ENCODE data around the gene DOCK1.

DOCK1 gene

GRCh38 chr10:126949161-126949503, 43.9 kb downstream of the DOCK1 start:
- TF ChIP-seq CTCF (IDR thresholded peaks at IDR 0.05; ENCODE audit: control insufficient read depth, extremely low read depth, insufficient read depth) = no peak
- DNase-seq (ENCODE audit: low read depth) = no peak
- no peak overlapping the region for H3K4me3 ChIP-seq (ENCODE audit: low read depth, low read length)

DNA sequence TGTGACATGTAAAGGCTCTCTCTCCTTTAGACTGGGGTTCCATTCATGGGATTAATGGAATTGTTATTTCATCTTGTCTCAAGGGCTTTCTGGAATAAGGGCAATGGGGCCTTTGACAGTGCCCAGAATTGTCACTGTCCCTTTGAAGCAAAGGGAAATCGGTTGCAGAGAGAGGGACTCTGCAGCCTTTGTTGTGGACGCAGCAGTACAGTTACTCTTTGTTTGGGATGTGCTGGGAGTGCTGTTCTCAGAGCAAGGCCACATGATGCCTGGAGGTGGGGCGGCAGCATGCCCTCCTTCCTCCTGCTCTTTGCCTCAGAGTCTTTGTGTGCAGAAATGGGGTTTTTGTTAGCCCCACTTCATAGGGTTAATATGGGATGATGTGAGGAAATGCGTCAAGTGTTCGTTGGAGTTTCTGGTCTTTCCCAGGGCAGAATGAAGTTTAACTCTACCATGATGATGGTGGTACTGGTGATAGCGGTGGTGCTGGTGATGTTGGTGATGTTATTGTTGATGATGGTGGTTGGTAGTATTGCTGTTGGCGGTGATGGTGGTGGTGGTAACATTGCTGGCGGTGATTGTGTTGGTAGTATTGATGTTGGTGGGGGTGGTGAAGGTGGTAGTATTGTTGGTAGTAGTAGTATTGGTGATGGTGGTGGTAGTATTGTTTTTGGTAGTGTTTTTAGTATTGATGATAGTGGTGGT, 45.3 kb downstream of the DOCK1 start:
- H3K4me3 ChIP-seq (ENCODE audit: low read depth, low read length) = no peak overlapping the region
- no peak for TF ChIP-seq CTCF (IDR thresholded peaks at IDR 0.05; ENCODE audit: control insufficient read depth, extremely low read depth, insufficient read depth)

GRCh38 chr10:126953886-126954285, 48.7 kb downstream of the DOCK1 start:
- no peak for TF ChIP-seq CTCF (IDR thresholded peaks at IDR 0.05; ENCODE audit: control insufficient read depth, extremely low read depth, insufficient read depth)
- no peak for DNase-seq (ENCODE audit: low read depth)
- H3K4me3 ChIP-seq (ENCODE audit: low read depth, low read length) = no peak overlapping the region

More for the DNA sequence above, 45.3 kb downstream of the DOCK1 start:
- no peak for DNase-seq (ENCODE audit: low read depth)

DNA sequence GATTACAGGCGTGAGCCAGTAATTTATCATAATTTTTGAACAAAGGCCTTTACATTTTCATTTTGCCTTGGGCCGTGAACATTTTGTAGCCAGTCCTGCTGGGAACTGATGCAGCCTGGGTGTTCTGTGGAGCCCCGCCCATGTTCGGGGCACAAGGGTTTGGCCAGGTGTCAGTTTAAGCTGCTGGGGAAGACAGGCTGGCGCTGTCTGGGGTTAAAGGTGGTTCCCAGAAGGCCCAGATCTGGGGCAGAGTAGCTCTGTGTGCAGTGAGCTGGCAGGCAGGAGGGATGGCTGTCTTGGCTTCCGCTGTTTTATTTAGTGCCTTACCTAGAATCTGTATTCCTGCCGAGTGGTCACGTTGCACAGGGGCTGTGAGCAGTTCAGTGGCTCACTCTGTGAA, 50.2 kb downstream of the DOCK1 start:
- H3K4me3 ChIP-seq (ENCODE audit: low read depth, low read length) = no peak overlapping the region
- TF ChIP-seq CTCF (IDR thresholded peaks at IDR 0.05; ENCODE audit: control insufficient read depth, extremely low read depth, insufficient read depth) = no peak
- no peak for DNase-seq (ENCODE audit: low read depth)

DNA sequence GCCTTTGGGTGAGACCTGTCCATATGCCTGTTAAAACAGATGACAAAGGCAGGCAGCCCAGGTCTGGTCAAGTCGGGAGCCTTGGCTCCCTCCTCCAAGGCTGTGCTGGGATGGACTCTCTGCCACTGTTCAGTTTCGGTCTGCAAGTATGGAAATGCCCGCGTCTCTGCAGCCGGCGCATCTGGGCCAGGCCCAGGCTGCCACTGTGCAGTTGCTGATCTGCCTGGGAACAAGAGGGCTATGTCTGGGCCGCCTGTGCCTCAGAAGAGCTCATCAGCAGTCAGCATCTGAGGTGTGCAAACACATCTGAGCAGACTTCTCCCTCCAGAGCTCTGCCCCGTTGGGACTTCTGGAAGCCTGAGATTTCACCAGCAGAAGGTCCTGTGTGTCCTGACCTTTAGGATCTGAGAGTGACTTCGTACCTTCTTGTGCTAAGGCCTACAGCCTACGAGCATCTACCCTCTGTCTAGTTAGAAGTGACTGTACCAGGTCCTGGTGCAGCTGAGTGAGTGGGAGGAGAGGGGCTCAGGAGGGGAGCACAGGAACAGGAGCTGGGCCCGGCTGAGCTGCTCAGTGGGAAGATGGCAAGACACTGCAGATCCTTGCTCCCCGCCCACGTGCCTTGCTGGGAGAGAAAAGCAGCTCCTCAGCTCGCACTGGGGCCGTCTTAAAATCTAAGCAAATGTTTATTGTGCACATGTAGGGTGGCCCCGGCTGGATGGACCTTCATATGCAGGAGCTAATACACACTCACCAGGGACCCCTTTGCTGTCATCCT, 50.9 kb downstream of the DOCK1 start:
- DNase-seq (ENCODE audit: low read depth) = no peak
- H3K4me3 ChIP-seq (ENCODE audit: low read depth, low read length) = no peak overlapping the region
- TF ChIP-seq CTCF (IDR thresholded peaks at IDR 0.05; ENCODE audit: control insufficient read depth, extremely low read depth, insufficient read depth) = no peak

DNA sequence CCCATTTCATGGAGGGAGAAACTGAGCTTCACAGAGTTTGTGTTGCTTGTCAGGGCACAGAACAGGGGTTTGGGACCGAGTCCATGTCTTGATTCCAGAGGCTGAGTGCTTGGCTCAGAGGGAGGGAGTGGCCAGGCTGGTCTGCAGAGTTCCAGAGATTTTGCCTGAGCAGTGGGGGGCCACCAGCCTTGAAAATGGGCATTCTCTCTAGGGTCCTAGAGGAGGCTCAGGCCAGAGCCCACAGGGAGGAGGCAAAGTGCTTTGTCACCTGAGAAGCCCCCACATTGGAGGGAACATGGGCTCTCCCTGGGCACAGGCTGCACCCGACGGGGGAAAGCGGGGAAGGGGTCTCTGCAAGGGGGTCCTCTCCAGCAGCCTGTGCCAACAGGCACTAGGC, 51.5 kb downstream of the DOCK1 start:
- TF ChIP-seq CTCF (IDR thresholded peaks at IDR 0.05; ENCODE audit: control insufficient read depth, extremely low read depth, insufficient read depth) = no peak
- H3K4me3 ChIP-seq (ENCODE audit: low read depth, low read length) = no peak overlapping the region
- no peak for DNase-seq (ENCODE audit: low read depth)

Measured in LNCaP clone FGC (cell line).